ENCODE data around the gene C3AR1.

DNA sequence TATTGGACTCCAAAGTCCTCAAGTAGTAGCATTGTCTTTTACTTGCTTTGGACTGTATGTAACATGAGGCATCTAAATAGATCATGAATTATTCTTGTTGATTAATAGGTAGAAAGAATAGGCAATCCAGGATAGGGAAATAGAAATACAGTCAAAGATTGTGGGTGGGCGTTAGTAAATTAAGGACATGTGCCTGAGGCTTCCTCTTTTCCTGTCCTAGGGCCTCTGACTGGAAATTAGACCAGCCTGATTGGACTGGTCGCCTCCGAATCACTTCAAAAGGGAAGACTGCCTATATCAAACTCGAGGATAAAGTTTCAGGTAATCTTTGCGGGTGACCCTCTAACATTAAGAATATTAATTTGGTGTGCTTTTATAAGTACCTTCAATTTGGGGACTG is 23.6 kb upstream of the C3AR1 start:
- TF ChIP-seq EZH2 (IDR thresholded peaks at IDR 0.05; ENCODE audit: low read length), result no peak
- TF ChIP-seq, protein P1, sequence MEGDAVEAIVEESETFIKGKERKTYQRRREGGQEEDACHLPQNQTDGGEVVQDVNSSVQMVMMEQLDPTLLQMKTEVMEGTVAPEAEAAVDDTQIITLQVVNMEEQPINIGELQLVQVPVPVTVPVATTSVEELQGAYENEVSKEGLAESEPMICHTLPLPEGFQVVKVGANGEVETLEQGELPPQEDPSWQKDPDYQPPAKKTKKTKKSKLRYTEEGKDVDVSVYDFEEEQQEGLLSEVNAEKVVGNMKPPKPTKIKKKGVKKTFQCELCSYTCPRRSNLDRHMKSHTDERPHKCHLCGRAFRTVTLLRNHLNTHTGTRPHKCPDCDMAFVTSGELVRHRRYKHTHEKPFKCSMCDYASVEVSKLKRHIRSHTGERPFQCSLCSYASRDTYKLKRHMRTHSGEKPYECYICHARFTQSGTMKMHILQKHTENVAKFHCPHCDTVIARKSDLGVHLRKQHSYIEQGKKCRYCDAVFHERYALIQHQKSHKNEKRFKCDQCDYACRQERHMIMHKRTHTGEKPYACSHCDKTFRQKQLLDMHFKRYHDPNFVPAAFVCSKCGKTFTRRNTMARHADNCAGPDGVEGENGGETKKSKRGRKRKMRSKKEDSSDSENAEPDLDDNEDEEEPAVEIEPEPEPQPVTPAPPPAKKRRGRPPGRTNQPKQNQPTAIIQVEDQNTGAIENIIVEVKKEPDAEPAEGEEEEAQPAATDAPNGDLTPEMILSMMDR (optimal IDR thresholded peaks at IDR 0.05 in 1 of 3, IDR thresholded peaks at IDR 0.05 in 1 of 3, conservative IDR thresholded peaks at IDR 0.05 in 1 of 3; ENCODE audit: extremely low read depth in 1 of 3, insufficient read depth in 2 of 3, low read length in 3 of 3), result no peak

Measured in keratinocyte (primary cell).